CD14-positive monocyte (primary cell): ENCODE data around the gene MTHFR. TPM values are rescaled to one million over a fixed set of nuclear protein-coding genes. Genes with fewer than 3 reads are reported as not detected.

Source experiments
- DNase-seq, 3 donors: peaks; one replicate each; pipeline ENCODE4 v3.0.0-alpha.2; 2011 to 2022
- H2AFZ ChIP-seq: 2 replicates; pipeline ENCODE4 v1.6.0; 2012; ENCODE audit warnings: mild to moderate bottlenecking, low read depth, low read length, inconsistent platforms; ENCODE audit not compliant: insufficient read depth, poor library complexity, severe bottlenecking
- H3K27ac ChIP-seq, 2 donors: 1 replicate in 1 of 2; 2 replicates in 1 of 2; pipeline ENCODE4 v1.5.1; 2012 to 2013; ENCODE audit warnings: low read length in 2 of 2, control low read depth in 1 of 2, inconsistent platforms in 1 of 2, low read depth in 1 of 2, mild to moderate bottlenecking in 1 of 2
- H3K27me3 ChIP-seq, 2 donors: one replicate each; pipeline versions ENCODE4 v1.6.0 to v1.6.1; 2011 to 2013; ENCODE audit warnings: low read length in 2 of 2; ENCODE audit not compliant: control insufficient read depth in 2 of 2, insufficient read depth in 2 of 2
- H3K36me3 ChIP-seq, 2 donors: replicated peaks in 1 of 2; 1 replicate in 1 of 2; 2 replicates in 1 of 2; pipeline versions ENCODE4 v1.5.1 to v1.6.1; 2012 to 2013; ENCODE audit warnings: low read length in 2 of 2, control low read depth in 1 of 2, inconsistent platforms in 1 of 2, mild to moderate bottlenecking in 1 of 2; ENCODE audit not compliant: insufficient read depth in 2 of 2, control insufficient read depth in 1 of 2
- H3K4me1 ChIP-seq, 2 donors: 1 replicate in 1 of 2; 2 replicates in 1 of 2; pipeline versions ENCODE4 v1.5.1 to v1.6.1; 2012 to 2013; ENCODE audit warnings: low read length in 2 of 2, control low read depth in 1 of 2, inconsistent platforms in 1 of 2, mild to moderate bottlenecking in 1 of 2, moderate library complexity in 1 of 2; ENCODE audit not compliant: insufficient read depth in 2 of 2, control insufficient read depth in 1 of 2
- H3K4me2 ChIP-seq: replicated peaks from 2 replicates; pipeline ENCODE3; 2012; ENCODE audit warnings: low read length, moderate library complexity, mild to moderate bottlenecking; ENCODE audit not compliant: poor library complexity, severe bottlenecking; ENCODE audit errors: extremely low read depth
- H3K4me3 ChIP-seq, 3 experiments: fragments of 200-600 bp in 1 of 3; sonication (generic) in 1 of 3; replicated peaks in 1 of 3; 1 replicate in 2 of 3; 2 replicates in 1 of 3; pipeline ENCODE4 v1.5.1; 2011 to 2013; ENCODE audit warnings: low read length in 3 of 3, mild to moderate bottlenecking in 3 of 3, control low read depth in 2 of 3, low read depth in 2 of 3, inconsistent platforms in 1 of 3, moderate library complexity in 1 of 3
- H3K79me2 ChIP-seq: 2 replicates; pipeline ENCODE4 v1.6.0; 2012; ENCODE audit warnings: mild to moderate bottlenecking, control low read depth, inconsistent platforms, low read length, moderate library complexity; ENCODE audit not compliant: insufficient read depth
- H3K9ac ChIP-seq: 2 replicates; pipeline ENCODE4 v1.6.0; 2017; ENCODE audit warnings: low read length, mild to moderate bottlenecking; ENCODE audit not compliant: insufficient read depth, poor library complexity, severe bottlenecking
- H3K9me3 ChIP-seq, 2 donors: replicated peaks in 1 of 2; 1 replicate in 1 of 2; 2 replicates in 1 of 2; pipeline versions ENCODE4 v1.5.1 to v1.6.1; 2012 to 2013; ENCODE audit warnings: low read length in 2 of 2, control low read depth in 1 of 2; ENCODE audit not compliant: control insufficient read depth in 1 of 2, insufficient read depth in 1 of 2
- H4K20me1 ChIP-seq: 2 replicates; pipeline ENCODE4 v1.6.0; 2012; ENCODE audit warnings: mild to moderate bottlenecking, low read length, control low read depth, moderate library complexity; ENCODE audit not compliant: insufficient read depth
- H3K27ac Mint-ChIP-seq, 7 donors: one replicate each; pipeline ENCODE4 v1.8.0; 2020; ENCODE audit warnings: mild to moderate bottlenecking in 7 of 7, mixed read lengths in 7 of 7, moderate library complexity in 6 of 7, inconsistent platforms in 2 of 7
- H3K27me3 Mint-ChIP-seq, 3 donors: one replicate each; pipeline ENCODE4 v1.8.0; 2021 to 2022; ENCODE audit warnings: low read depth in 3 of 3, mild to moderate bottlenecking in 3 of 3, mixed read lengths in 3 of 3, moderate library complexity in 3 of 3, inconsistent platforms in 1 of 3
- H3K36me3 Mint-ChIP-seq, 2 donors: one replicate each; pipeline ENCODE4 v1.8.0; 2020; ENCODE audit warnings: mixed read lengths in 2 of 2, inconsistent platforms in 1 of 2, mild to moderate bottlenecking in 1 of 2
- H3K4me1 Mint-ChIP-seq: one replicate; pipeline ENCODE4 v1.8.0; 2020; ENCODE audit warnings: mild to moderate bottlenecking, mixed read lengths
- H3K4me3 Mint-ChIP-seq, 2 donors: one replicate each; pipeline ENCODE4 v1.8.0; 2020; ENCODE audit warnings: mild to moderate bottlenecking in 2 of 2, mixed read lengths in 2 of 2, moderate library complexity in 1 of 2
- H3K9me3 Mint-ChIP-seq, 7 donors: one replicate each; pipeline ENCODE4 v1.8.0; 2020 to 2022; ENCODE audit warnings: mixed read lengths in 7 of 7, mild to moderate bottlenecking in 6 of 7, moderate library complexity in 6 of 7, inconsistent platforms in 2 of 7
- WGBS: methylation state at CpG from one replicate; pipeline ENCODE4 v1.1.5; 2013; ENCODE audit warnings: missing lambda C conversion rate; ENCODE audit not compliant: insufficient coverage; 5-methylcytosine and 5-hydroxymethylcytosine counted together
- intact Hi-C, 2 donors: fragments of 100-400 bp; cut with micrococcal nuclease; formaldehyde crosslinking; loops; one replicate each; pipeline versions ENCODE4 v1.15.0 to v1.15.1; 2023
- polyA plus RNA-seq, 3 donors: library from polyadenylated mRNA; depleted of rRNA in 1 of 3; unstranded in 2 of 3; stranded (reverse) in 1 of 3; fragments of 300-500 nt in 2 of 3; fragments of >200 nt in 1 of 3; fragmentation: Illumina TruSeq in 2 of 3; gene quantifications; 1 replicate in 2 of 3; 2 replicates in 1 of 3; pipeline ENCODE4 v1.2.3, GENCODE V29; 2012 to 2021
- TF ChIP-seq, protein P1 (sequence below): fragments of 200-600 bp; IDR thresholded peaks from one replicate; pipeline ENCODE4 v1.8.0; 2022; ENCODE audit warnings: antibody characterized with exemption, mild to moderate bottlenecking

Gene MTHFR
- polyA plus RNA-seq, 3 donors = 4.5 to 41.9 (median 8.5) TPM

DNA sequence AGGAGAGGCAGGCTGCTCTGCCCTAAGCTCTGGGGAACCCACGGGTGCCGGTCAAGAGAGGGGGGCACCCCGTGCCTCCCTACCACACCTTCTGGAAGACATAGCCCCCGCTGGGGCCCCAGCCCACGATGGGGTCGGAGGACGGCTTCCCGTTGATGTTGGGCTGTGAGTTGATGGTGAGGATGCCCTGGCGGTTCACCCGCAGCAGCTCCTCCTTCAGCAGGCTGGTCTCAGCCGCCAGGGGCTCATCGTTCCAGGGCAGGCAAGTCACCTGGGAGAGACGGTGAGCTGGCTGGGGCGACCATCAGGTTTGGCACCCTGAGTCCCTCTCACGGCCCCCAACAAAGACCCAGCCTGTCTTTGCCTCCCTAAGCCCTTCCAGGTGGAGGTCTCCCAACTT lies 11.9 kb downstream of the MTHFR start:
- intact Hi-C loops = loop anchor here in 1 of 2 donors (10.0 kb wide), 1 partner anchor 59 kb away; the partner anchor contains the start of gene AGTRAP
- 95% methylated on average over 4 of the region's 15 CpGs for WGBS
- Histone ChIP-seq H3K27me3 (no peaks in the 10 kb centered on the region), H3K36me3 (peaks cover 62 to 85% of the 10 kb centered on the region in 2 donors), H4K20me1 (peaks cover 3% of the 10 kb centered on the region), H3K4me3 (no peak overlapping the region), H3K4me2 (no peak overlapping the region), H3K9ac (no peak overlapping the region), H3K4me1 (peaks cover 31 to 40% of the 10 kb centered on the region in 2 donors), H2AFZ (no peak overlapping the region), H3K9me3 (no peaks in the 10 kb centered on the region), H3K79me2 (no peaks in the 10 kb centered on the region), H3K27ac (peak overlapping the region in 1 of 2 donors; percentile 24)
- no peak overlapping the region for H3K4me3 Mint-ChIP-seq
- H3K9me3 Mint-ChIP-seq = no peaks in the 10 kb centered on the region
- H3K27me3 Mint-ChIP-seq = no peaks in the 10 kb centered on the region
- DNase-seq = no peak
- H3K27ac Mint-ChIP-seq = peak overlapping the region in 4 of 7 donors; percentile 4 to 75 (median 61)
- H3K4me1 Mint-ChIP-seq = peaks cover 36% of the 10 kb centered on the region
- peaks cover 74 to 91% of the 10 kb centered on the region in 2 donors for H3K36me3 Mint-ChIP-seq
- TF ChIP-seq, protein P1, sequence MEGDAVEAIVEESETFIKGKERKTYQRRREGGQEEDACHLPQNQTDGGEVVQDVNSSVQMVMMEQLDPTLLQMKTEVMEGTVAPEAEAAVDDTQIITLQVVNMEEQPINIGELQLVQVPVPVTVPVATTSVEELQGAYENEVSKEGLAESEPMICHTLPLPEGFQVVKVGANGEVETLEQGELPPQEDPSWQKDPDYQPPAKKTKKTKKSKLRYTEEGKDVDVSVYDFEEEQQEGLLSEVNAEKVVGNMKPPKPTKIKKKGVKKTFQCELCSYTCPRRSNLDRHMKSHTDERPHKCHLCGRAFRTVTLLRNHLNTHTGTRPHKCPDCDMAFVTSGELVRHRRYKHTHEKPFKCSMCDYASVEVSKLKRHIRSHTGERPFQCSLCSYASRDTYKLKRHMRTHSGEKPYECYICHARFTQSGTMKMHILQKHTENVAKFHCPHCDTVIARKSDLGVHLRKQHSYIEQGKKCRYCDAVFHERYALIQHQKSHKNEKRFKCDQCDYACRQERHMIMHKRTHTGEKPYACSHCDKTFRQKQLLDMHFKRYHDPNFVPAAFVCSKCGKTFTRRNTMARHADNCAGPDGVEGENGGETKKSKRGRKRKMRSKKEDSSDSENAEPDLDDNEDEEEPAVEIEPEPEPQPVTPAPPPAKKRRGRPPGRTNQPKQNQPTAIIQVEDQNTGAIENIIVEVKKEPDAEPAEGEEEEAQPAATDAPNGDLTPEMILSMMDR = no peak

- Histone ChIP-seq H3K4me1 (peaks cover 31 to 41% of the 10 kb centered on the region in 2 donors), H3K27ac (peak overlapping the region; percentile 94 to 97), H3K4me3 (no peak overlapping the region), H2AFZ (no peak overlapping the region), H3K79me2 (no peaks in the 10 kb centered on the region), H3K36me3 (peaks cover 53 to 74% of the 10 kb centered on the region in 2 donors), H3K9me3 (no peaks in the 10 kb centered on the region), H4K20me1 (peaks cover 3% of the 10 kb centered on the region), H3K9ac (peak overlapping the region; percentile 66), H3K4me2 (no peak overlapping the region), H3K27me3 (no peaks in the 10 kb centered on the region)
- H3K4me1 Mint-ChIP-seq = peaks cover 40% of the 10 kb centered on the region
- H3K4me3 Mint-ChIP-seq = peak overlapping the region in 1 of 2 donors; percentile 40
- peak overlapping the region; percentile 95 to 100 (median 99) for H3K27ac Mint-ChIP-seq
- peaks cover 0 to 2% (median 2%) of the 10 kb centered on the region in 3 donors for H3K27me3 Mint-ChIP-seq
- peak in 2 of 3 donors; percentile 31 to 33 for DNase-seq
- peaks cover 66 to 84% of the 10 kb centered on the region in 2 donors for H3K36me3 Mint-ChIP-seq
- WGBS = 85% methylated on average over 7 of the region's 11 CpGs
- H3K9me3 Mint-ChIP-seq = no peaks in the 10 kb centered on the region
- intact Hi-C loops = loop anchor here in 1 of 2 donors (10.0 kb wide), 1 partner anchor 57 kb away; the partner anchor contains the start of gene AGTRAP
- TF ChIP-seq, protein P1 = no peak
These were observed 13.7 kb downstream of the MTHFR start for GRCh38 chr1:11792106-11792505.
